ENCODE measurements around the gene TMIGD1. TPM values are rescaled to one million over a fixed set of nuclear protein-coding genes. Genes with fewer than 3 reads are reported as not detected.
A peak's percentile ranks its signal among the peaks of the same experiment; 100 is the strongest.

TMIGD1 gene
- total and polyA plus RNA-seq, 2 of the 13 experiments (the other 11 are each of a cell fraction or from before 2014, with no cell fraction given), result not detected

DNA sequence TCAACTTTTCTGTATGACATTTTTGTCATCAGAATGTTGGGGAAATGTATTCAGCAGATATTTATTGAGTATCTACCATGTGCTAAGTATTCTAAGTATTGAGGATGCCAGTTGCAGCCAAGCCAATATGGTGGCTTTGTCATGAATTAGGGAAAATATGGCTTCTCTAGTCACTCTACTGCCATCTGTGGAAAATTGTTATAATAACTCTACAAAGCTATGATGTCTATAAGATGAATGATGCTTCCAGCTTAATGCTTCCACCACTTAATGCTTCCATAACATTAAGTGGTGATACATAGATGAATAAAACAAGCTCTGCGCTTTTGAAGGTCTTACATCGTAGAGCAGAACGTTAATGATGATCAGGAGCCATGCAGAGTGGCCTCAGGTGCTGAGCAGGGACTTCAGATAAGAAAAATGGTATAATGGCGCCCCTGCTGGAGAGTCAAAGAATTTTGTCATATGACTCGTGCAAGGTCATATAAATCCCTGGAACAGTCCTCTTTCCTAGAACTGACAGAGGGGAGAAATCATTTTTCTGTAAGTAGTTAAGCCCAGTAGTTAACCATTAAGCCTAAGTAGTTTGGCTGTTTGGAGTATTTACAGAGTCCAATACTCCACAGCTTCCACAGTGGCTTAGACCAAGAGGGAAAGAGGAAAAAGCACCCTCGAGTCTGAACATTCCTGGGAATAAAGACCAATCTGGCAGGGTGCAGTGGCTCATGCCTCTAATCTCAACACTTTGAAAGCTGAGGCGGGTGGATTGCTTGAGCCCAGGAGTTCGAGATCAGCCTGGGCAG, 2.7 kb upstream of the TMIGD1 start (continued):
- TF ChIP-seq, protein P1, sequence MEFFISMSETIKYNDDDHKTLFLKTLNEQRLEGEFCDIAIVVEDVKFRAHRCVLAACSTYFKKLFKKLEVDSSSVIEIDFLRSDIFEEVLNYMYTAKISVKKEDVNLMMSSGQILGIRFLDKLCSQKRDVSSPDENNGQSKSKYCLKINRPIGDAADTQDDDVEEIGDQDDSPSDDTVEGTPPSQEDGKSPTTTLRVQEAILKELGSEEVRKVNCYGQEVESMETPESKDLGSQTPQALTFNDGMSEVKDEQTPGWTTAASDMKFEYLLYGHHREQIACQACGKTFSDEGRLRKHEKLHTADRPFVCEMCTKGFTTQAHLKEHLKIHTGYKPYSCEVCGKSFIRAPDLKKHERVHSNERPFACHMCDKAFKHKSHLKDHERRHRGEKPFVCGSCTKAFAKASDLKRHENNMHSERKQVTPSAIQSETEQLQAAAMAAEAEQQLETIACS (CRISPR knock-in tag; IDR thresholded peaks at IDR 0.05), result no peak
- TF ChIP-seq HES4 (CRISPR knock-in tag; IDR thresholded peaks at IDR 0.05; ENCODE audit: borderline replicate concordance) (no peak), EP300 (IDR thresholded peaks at IDR 0.05; ENCODE audit: low read depth in 2 of 2, low read length in 2 of 2) (peak in 1 of 2 experiments; percentile 35; a peak in 1 of 4 replicates), EP300 (CRISPR knock-in tag; IDR thresholded peaks at IDR 0.05; ENCODE audit: borderline replicate concordance) (no peak), ZNF607 (CRISPR knock-in tag; IDR thresholded peaks at IDR 0.05; ENCODE audit: borderline replicate concordance) (0 out of 2 replicates have a peak, but pooled peaks have one; percentile 30), GATAD1 (CRISPR knock-in tag; IDR thresholded peaks at IDR 0.05) (no peak; the same call in 1 of the 2 replicates), EZH2 (conservative IDR thresholded peaks at IDR 0.05; ENCODE audit: low read depth, low read length) (no peak), MZF1 (CRISPR knock-in tag; IDR thresholded peaks at IDR 0.05; ENCODE audit: borderline replicate concordance) (no peak), ZNF383 (CRISPR knock-in tag; IDR thresholded peaks at IDR 0.05; ENCODE audit: borderline replicate concordance) (no peak)
- TF ChIP-seq, protein P2, sequence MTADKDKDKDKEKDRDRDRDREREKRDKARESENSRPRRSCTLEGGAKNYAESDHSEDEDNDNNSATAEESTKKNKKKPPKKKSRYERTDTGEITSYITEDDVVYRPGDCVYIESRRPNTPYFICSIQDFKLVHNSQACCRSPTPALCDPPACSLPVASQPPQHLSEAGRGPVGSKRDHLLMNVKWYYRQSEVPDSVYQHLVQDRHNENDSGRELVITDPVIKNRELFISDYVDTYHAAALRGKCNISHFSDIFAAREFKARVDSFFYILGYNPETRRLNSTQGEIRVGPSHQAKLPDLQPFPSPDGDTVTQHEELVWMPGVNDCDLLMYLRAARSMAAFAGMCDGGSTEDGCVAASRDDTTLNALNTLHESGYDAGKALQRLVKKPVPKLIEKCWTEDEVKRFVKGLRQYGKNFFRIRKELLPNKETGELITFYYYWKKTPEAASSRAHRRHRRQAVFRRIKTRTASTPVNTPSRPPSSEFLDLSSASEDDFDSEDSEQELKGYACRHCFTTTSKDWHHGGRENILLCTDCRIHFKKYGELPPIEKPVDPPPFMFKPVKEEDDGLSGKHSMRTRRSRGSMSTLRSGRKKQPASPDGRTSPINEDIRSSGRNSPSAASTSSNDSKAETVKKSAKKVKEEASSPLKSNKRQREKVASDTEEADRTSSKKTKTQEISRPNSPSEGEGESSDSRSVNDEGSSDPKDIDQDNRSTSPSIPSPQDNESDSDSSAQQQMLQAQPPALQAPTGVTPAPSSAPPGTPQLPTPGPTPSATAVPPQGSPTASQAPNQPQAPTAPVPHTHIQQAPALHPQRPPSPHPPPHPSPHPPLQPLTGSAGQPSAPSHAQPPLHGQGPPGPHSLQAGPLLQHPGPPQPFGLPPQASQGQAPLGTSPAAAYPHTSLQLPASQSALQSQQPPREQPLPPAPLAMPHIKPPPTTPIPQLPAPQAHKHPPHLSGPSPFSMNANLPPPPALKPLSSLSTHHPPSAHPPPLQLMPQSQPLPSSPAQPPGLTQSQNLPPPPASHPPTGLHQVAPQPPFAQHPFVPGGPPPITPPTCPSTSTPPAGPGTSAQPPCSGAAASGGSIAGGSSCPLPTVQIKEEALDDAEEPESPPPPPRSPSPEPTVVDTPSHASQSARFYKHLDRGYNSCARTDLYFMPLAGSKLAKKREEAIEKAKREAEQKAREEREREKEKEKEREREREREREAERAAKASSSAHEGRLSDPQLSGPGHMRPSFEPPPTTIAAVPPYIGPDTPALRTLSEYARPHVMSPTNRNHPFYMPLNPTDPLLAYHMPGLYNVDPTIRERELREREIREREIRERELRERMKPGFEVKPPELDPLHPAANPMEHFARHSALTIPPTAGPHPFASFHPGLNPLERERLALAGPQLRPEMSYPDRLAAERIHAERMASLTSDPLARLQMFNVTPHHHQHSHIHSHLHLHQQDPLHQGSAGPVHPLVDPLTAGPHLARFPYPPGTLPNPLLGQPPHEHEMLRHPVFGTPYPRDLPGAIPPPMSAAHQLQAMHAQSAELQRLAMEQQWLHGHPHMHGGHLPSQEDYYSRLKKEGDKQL (CRISPR knock-in tag; IDR thresholded peaks at IDR 0.05; ENCODE audit: low read depth), result no peak
- TF ChIP-seq, protein P3, sequence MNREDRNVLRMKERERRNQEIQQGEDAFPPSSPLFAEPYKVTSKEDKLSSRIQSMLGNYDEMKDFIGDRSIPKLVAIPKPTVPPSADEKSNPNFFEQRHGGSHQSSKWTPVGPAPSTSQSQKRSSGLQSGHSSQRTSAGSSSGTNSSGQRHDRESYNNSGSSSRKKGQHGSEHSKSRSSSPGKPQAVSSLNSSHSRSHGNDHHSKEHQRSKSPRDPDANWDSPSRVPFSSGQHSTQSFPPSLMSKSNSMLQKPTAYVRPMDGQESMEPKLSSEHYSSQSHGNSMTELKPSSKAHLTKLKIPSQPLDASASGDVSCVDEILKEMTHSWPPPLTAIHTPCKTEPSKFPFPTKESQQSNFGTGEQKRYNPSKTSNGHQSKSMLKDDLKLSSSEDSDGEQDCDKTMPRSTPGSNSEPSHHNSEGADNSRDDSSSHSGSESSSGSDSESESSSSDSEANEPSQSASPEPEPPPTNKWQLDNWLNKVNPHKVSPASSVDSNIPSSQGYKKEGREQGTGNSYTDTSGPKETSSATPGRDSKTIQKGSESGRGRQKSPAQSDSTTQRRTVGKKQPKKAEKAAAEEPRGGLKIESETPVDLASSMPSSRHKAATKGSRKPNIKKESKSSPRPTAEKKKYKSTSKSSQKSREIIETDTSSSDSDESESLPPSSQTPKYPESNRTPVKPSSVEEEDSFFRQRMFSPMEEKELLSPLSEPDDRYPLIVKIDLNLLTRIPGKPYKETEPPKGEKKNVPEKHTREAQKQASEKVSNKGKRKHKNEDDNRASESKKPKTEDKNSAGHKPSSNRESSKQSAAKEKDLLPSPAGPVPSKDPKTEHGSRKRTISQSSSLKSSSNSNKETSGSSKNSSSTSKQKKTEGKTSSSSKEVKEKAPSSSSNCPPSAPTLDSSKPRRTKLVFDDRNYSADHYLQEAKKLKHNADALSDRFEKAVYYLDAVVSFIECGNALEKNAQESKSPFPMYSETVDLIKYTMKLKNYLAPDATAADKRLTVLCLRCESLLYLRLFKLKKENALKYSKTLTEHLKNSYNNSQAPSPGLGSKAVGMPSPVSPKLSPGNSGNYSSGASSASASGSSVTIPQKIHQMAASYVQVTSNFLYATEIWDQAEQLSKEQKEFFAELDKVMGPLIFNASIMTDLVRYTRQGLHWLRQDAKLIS (CRISPR knock-in tag; IDR thresholded peaks at IDR 0.05), result 0 out of 2 replicates have a peak, but pooled peaks have one; percentile 44
- TF ChIP-seq, protein P4, sequence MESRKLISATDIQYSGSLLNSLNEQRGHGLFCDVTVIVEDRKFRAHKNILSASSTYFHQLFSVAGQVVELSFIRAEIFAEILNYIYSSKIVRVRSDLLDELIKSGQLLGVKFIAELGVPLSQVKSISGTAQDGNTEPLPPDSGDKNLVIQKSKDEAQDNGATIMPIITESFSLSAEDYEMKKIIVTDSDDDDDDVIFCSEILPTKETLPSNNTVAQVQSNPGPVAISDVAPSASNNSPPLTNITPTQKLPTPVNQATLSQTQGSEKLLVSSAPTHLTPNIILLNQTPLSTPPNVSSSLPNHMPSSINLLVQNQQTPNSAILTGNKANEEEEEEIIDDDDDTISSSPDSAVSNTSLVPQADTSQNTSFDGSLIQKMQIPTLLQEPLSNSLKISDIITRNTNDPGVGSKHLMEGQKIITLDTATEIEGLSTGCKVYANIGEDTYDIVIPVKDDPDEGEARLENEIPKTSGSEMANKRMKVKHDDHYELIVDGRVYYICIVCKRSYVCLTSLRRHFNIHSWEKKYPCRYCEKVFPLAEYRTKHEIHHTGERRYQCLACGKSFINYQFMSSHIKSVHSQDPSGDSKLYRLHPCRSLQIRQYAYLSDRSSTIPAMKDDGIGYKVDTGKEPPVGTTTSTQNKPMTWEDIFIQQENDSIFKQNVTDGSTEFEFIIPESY (CRISPR knock-in tag; IDR thresholded peaks at IDR 0.05), result no peak
